ENCODE results near the gene ANKFN1.

ANKFN1 gene

DNA sequence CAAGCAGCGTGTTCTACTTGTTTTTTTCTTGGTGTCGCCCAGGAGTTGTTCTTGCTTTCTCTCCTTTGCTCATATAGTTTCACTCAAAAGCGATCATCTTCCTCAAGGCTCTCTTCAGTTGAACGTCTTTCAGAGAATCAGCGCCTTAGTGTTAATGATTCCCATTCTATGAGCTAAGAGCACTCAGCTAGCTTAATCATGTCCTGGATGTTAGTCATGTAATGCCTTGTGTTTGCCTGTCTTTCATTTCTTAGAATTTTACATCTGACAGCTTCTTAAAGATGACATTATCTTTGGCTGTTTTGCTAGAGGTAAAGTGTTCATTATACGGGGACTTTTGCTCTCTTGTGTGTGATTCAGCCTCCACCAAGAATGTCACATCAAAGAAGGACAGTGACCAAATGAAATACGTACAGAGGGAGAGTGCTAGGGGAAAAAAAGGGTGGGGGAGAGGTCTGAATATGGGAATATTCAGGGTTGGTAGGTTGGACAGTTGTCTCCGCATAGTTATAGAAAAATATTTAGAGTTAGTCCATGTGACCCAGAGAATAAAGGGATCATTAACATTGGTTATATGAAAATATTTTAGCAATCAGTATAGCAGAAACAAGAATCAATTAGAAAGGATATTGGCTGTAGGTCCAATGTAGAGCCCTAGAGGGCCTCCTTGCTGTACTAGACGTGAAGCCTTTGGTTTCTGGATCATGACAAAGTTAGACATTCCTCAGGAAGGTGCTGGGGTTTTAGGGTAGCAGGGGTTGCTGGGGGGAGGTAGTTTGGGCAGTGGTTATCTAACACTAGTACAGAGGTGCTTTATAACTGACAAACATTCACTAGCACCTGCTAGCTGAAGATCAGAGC, 31.9 kb upstream of the ANKFN1 start:
- no CpG with 5 or more reads among the region's 9 CpGs for WGBS (ENCODE audit: insufficient coverage, insufficient read length)
- Histone ChIP-seq H3K4me1 (ENCODE audit: control insufficient read depth, insufficient read depth, low read length) (no peaks in the 10 kb centered on the region), H3K27me3 (ENCODE audit: control insufficient read depth, insufficient read depth, low read length) (no peaks in the 10 kb centered on the region), H3K4me3 (ENCODE audit: low read length) (no peak overlapping the region), H3K9me3 (ENCODE audit: control insufficient read depth, insufficient read depth, low read length) (no peaks in the 10 kb centered on the region), H3K27ac (ENCODE audit: low read length) (no peak overlapping the region), H3K36me3 (ENCODE audit: control insufficient read depth, insufficient read depth, low read length) (no peaks in the 10 kb centered on the region)
- DNase-seq (ENCODE audit: low read depth, low spot score): no peak

DNA sequence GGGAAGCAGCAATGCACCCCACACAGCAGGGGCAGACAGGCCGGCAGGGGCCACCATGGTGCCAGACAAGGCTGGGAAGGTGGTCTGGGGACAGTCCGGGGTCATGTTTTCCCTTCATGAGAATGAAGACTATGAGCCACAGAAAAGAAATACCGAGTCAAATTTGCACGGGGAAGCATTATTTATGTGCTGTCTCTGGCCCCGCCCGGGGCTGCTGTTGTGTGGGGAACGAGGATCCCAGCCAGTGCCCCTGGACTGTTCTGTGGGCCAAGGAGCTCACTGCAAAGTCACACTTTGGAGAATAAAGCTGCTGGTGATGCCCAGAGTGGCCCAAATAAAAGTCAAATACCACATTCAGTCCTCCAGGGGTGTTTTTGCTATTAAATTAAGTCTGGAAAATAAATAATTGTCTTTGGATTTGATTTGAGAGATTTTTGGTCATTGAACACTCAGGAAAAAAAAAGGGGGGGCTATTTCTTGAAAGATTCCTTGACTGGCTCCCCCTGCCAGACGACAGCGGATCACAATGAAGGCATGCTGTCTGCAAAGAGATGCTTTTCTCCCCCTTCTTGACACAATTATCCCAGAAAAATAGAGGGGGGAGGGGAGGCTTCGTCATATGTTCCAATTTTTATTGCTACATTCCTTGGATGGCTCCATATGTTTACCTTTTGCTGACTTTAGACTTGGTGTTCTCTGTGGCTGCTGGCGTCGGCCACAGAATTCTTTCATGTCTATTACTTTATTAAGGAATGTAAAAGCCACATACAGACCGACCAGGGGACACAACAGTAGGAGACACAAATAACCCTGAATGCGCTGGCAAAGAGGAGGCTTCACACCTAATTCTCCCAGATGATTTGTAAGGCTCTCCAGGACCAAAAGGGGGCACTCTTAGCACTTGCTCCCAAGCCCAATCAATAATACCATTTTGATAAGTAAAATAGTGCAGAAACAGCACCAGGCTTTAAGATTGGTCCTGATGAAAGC, 27.1 kb upstream of the ANKFN1 start:
- Histone ChIP-seq H3K27me3 (ENCODE audit: control insufficient read depth, insufficient read depth, low read length) (no peaks in the 10 kb centered on the region), H3K4me3 (ENCODE audit: low read length) (no peak overlapping the region), H3K36me3 (ENCODE audit: control insufficient read depth, insufficient read depth, low read length) (no peaks in the 10 kb centered on the region), H3K27ac (ENCODE audit: low read length) (no peak overlapping the region), H3K4me1 (ENCODE audit: control insufficient read depth, insufficient read depth, low read length) (no peaks in the 10 kb centered on the region), H3K9me3 (ENCODE audit: control insufficient read depth, insufficient read depth, low read length) (no peaks in the 10 kb centered on the region)
- DNase-seq (ENCODE audit: low read depth, low spot score): peak; percentile 31
- WGBS (ENCODE audit: insufficient coverage, insufficient read length): no CpG with 5 or more reads among the region's 14 CpGs

DNA sequence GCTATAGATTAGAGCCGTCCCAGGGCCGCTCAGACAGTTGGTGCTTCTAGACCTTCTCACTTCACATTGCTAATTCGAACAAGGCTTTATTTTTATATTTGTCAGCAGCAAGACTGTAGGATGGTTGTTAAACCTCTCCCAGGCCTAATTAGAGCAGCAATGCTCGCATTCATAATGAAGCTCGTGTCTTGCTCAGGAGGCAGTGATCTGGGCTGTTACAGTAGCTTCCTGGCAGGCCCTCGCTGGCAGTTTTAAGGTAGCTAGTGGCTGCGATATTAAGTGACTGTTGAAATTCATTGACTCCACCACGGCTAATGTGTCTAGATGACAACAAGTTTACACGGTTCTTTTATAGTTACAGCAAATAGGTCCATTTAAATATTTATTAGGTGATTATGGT, 23.2 kb upstream of the ANKFN1 start:
- Histone ChIP-seq H3K9me3 (ENCODE audit: control insufficient read depth, insufficient read depth, low read length) (no peaks in the 10 kb centered on the region), H3K4me1 (ENCODE audit: control insufficient read depth, insufficient read depth, low read length) (no peaks in the 10 kb centered on the region), H3K4me3 (ENCODE audit: low read length) (no peak overlapping the region), H3K27ac (ENCODE audit: low read length) (no peak overlapping the region), H3K27me3 (ENCODE audit: control insufficient read depth, insufficient read depth, low read length) (no peaks in the 10 kb centered on the region), H3K36me3 (ENCODE audit: control insufficient read depth, insufficient read depth, low read length) (no peaks in the 10 kb centered on the region)
- no CpG with 5 or more reads among the region's 9 CpGs for WGBS (ENCODE audit: insufficient coverage, insufficient read length)
- DNase-seq (ENCODE audit: low read depth, low spot score): no peak

DNA sequence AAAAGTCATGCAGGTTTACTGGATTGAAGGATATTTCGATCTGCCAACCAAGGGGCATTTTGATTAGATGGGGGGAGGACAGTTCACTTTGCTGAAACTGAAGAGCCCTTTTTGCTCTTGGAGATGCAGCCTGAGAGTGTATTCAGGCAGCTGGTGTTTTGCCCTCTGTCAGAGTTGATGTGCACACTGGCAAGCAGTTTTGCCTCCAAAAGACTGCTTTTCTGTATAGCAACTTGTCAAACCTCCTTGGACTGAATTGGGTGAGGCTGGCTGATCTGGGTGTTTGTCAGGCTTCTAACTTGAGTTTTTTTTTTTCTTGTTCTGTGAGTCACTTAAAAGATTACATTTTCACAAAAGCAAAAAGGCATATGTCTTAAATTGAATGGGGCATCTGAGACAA, 22.6 kb upstream of the ANKFN1 start:
- Histone ChIP-seq H3K4me1 (ENCODE audit: control insufficient read depth, insufficient read depth, low read length) (no peaks in the 10 kb centered on the region), H3K4me3 (ENCODE audit: low read length) (no peak overlapping the region), H3K9me3 (ENCODE audit: control insufficient read depth, insufficient read depth, low read length) (no peaks in the 10 kb centered on the region), H3K36me3 (ENCODE audit: control insufficient read depth, insufficient read depth, low read length) (no peaks in the 10 kb centered on the region), H3K27ac (ENCODE audit: low read length) (no peak overlapping the region), H3K27me3 (ENCODE audit: control insufficient read depth, insufficient read depth, low read length) (no peaks in the 10 kb centered on the region)
- no peak for DNase-seq (ENCODE audit: low read depth, low spot score)
- WGBS (ENCODE audit: insufficient coverage, insufficient read length): no CpG with 5 or more reads among the region's 1 CpG

DNA sequence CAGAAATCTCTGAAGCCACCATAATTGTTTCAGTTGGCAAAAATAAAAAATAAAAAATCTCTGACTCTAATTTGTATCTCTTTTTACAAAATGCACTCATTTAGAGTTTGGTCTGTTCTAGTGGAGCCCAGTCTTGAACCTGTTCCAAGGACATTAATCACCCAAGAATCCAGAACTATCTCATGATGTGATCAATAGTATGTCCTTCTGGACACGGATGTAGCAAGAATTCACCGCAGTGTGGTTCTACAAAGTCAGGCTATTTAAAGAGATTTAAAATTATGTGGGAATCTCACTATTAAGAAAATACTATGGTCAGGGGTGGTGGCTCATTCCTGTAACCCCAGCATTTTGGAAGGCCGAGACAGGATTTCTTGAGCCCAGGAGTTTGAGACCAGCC, 21.8 kb upstream of the ANKFN1 start:
- no CpG with 5 or more reads among the region's 3 CpGs for WGBS (ENCODE audit: insufficient coverage, insufficient read length)
- DNase-seq (ENCODE audit: low read depth, low spot score): no peak

DNA sequence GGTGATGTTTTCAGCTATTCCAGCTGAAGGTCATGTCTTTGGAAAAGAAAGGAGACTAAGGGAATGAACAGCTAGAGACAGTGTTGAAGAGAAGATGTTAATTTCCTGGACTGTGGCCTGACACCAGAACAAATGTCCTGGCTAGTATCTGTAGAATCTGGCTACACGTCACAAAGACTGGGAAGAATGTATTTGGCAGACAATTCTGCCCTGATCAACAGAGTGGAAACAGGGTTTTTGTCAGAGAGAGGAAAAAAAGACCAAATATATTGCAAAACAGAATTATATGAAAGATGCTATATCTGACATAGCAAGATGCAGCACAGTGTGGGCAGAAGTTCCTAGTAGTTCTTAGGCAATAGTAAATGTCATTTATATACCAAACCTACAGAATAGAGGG, 17.0 kb upstream of the ANKFN1 start:
- DNase-seq (ENCODE audit: low read depth, low spot score): no peak

More for the DNA sequence above, 21.8 kb upstream of the ANKFN1 start:
- H3K9me3 ChIP-seq (ENCODE audit: control insufficient read depth, insufficient read depth, low read length): no peaks in the 10 kb centered on the region
- H3K27ac ChIP-seq (ENCODE audit: low read length): no peak overlapping the region
- no peaks in the 10 kb centered on the region for H3K4me1 ChIP-seq (ENCODE audit: control insufficient read depth, insufficient read depth, low read length)
- no peaks in the 10 kb centered on the region for H3K27me3 ChIP-seq (ENCODE audit: control insufficient read depth, insufficient read depth, low read length)
- no peaks in the 10 kb centered on the region for H3K36me3 ChIP-seq (ENCODE audit: control insufficient read depth, insufficient read depth, low read length)
- H3K4me3 ChIP-seq (ENCODE audit: low read length): no peak overlapping the region

DNA sequence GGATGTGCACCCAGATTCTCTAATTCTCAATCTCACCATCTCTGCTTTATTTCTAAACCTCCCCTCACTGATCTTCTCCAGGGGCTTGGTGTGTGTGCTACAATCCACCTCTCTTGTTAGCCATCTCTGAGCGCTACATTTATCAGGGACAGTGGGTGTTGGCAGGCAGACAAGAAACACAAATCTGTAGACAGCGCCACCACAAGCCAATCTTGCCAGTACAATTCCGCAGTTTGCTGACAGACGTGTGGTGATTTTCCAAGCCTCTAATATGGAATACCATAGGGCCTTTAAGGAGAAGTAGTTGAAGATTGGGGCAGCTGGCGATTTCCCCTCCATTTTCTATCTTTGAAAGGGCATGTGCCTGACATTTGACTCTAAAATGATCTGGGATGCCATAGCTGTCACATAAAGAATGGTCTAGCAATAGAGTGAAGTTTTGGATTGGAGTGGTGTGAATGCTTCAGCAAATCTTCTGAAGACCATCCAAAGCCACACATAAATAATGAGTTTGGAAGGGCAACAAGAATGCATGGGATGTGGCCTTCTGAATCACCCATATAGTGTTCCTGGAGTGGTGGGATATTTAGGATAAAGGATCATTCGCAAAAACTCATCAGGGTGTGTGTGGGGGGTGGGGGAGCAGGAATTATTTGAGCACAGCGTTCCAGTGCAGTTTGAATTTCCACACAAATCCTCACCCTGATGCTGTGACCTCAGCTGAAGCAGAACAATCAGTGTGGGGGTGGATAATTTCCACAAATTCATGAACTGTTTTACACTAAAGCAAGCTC, 12.0 kb upstream of the ANKFN1 start:
- DNase-seq (ENCODE audit: low read depth, low spot score): no peak
- Histone ChIP-seq H3K27me3 (ENCODE audit: control insufficient read depth, insufficient read depth, low read length) (no peaks in the 10 kb centered on the region), H3K9me3 (ENCODE audit: control insufficient read depth, insufficient read depth, low read length) (no peaks in the 10 kb centered on the region), H3K4me1 (ENCODE audit: control insufficient read depth, insufficient read depth, low read length) (no peaks in the 10 kb centered on the region), H3K27ac (ENCODE audit: low read length) (no peak overlapping the region), H3K36me3 (ENCODE audit: control insufficient read depth, insufficient read depth, low read length) (no peaks in the 10 kb centered on the region), H3K4me3 (ENCODE audit: low read length) (no peak overlapping the region)
- WGBS (ENCODE audit: insufficient coverage, insufficient read length): no CpG with 5 or more reads among the region's 7 CpGs

More for the DNA sequence above, 17.0 kb upstream of the ANKFN1 start:
- no peaks in the 10 kb centered on the region for H3K36me3 ChIP-seq (ENCODE audit: control insufficient read depth, insufficient read depth, low read length)
- no peaks in the 10 kb centered on the region for H3K9me3 ChIP-seq (ENCODE audit: control insufficient read depth, insufficient read depth, low read length)
- no CpG with 5 or more reads among the region's 1 CpG for WGBS (ENCODE audit: insufficient coverage, insufficient read length)
- no peaks in the 10 kb centered on the region for H3K27me3 ChIP-seq (ENCODE audit: control insufficient read depth, insufficient read depth, low read length)
- H3K4me3 ChIP-seq (ENCODE audit: low read length): no peak overlapping the region
- no peaks in the 10 kb centered on the region for H3K4me1 ChIP-seq (ENCODE audit: control insufficient read depth, insufficient read depth, low read length)
- H3K27ac ChIP-seq (ENCODE audit: low read length): no peak overlapping the region

DNA sequence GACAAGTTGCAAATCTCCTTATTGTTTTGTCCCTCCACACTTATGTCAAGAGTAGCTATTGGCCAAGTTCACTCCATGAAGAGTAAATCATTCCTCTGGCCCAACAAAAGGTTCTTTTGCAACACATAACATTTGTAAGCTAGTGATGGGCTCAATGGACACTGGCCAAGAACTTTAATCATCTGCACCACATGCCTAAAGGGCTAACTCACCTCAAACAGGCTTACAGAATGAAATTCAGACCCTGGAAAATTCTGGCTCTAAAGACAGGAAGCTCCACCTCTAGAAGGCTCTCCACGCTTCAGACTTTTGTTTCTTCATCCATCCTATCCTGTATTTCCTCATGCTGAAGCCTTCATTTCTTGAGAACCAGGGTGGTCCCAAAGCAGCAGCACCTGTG, 10.9 kb upstream of the ANKFN1 start:
- H3K9me3 ChIP-seq (ENCODE audit: control insufficient read depth, insufficient read depth, low read length): no peaks in the 10 kb centered on the region
- no peak overlapping the region for H3K4me3 ChIP-seq (ENCODE audit: low read length)
- H3K4me1 ChIP-seq (ENCODE audit: control insufficient read depth, insufficient read depth, low read length): no peaks in the 10 kb centered on the region
- H3K27ac ChIP-seq (ENCODE audit: low read length): no peak overlapping the region
- DNase-seq (ENCODE audit: low read depth, low spot score): no peak
- WGBS (ENCODE audit: insufficient coverage, insufficient read length): no CpG with 5 or more reads among the region's 1 CpG
- no peaks in the 10 kb centered on the region for H3K27me3 ChIP-seq (ENCODE audit: control insufficient read depth, insufficient read depth, low read length)
- no peaks in the 10 kb centered on the region for H3K36me3 ChIP-seq (ENCODE audit: control insufficient read depth, insufficient read depth, low read length)

DNA sequence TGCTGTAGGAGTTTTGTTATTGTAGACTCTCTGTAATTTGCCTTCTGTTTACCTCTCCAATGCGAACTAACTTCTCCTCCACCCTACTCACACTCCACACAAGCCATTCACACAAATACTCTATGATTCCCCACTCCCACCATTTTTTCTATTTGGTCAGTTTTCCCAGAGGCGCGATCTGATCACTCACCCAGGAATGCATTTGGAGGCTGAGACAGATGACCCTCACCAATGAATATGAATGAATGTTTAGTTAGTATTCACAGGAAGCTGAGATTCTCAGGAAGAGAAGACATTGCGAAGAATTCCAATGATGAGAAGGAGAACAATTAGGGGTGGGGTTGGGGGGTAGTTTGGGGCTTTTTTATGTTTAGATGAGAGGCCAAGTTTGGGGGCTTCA, 10.5 kb upstream of the ANKFN1 start:
- WGBS (ENCODE audit: insufficient coverage, insufficient read length): no CpG with 5 or more reads among the region's 4 CpGs
- Histone ChIP-seq H3K27ac (ENCODE audit: low read length) (no peak overlapping the region), H3K4me3 (ENCODE audit: low read length) (no peak overlapping the region)

DNA sequence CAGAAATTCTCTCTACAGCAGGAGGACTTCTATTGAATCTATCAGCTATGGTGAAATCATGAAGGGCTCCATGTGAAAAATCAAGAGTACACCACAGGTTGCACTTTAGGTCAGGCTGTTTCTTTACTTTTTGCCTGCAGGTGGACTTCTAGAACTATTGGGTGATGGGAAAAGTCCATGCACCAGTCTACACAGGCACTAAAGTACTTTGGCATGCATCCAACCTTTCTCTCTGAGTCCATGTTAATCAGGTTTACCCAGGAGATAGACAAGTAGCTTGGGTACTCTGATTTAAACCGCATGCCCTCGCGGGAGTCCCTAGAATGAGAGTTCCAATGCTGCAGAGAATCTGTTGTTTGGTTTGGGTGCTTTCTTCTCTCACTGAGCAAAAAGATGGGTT, 9.1 kb upstream of the ANKFN1 start:
- H3K4me1 ChIP-seq (ENCODE audit: control insufficient read depth, insufficient read depth, low read length): no peaks in the 10 kb centered on the region
- no peaks in the 10 kb centered on the region for H3K9me3 ChIP-seq (ENCODE audit: control insufficient read depth, insufficient read depth, low read length)
- H3K36me3 ChIP-seq (ENCODE audit: control insufficient read depth, insufficient read depth, low read length): no peaks in the 10 kb centered on the region
- H3K27me3 ChIP-seq (ENCODE audit: control insufficient read depth, insufficient read depth, low read length): no peaks in the 10 kb centered on the region
- WGBS (ENCODE audit: insufficient coverage, insufficient read length): no CpG with 5 or more reads among the region's 3 CpGs
- no peak overlapping the region for H3K27ac ChIP-seq (ENCODE audit: low read length)
- H3K4me3 ChIP-seq (ENCODE audit: low read length): no peak overlapping the region
- DNase-seq (ENCODE audit: low read depth, low spot score): no peak

More for the DNA sequence above, 10.5 kb upstream of the ANKFN1 start:
- no peaks in the 10 kb centered on the region for H3K36me3 ChIP-seq (ENCODE audit: control insufficient read depth, insufficient read depth, low read length)
- no peaks in the 10 kb centered on the region for H3K4me1 ChIP-seq (ENCODE audit: control insufficient read depth, insufficient read depth, low read length)
- H3K27me3 ChIP-seq (ENCODE audit: control insufficient read depth, insufficient read depth, low read length): no peaks in the 10 kb centered on the region
- DNase-seq (ENCODE audit: low read depth, low spot score): no peak
- H3K9me3 ChIP-seq (ENCODE audit: control insufficient read depth, insufficient read depth, low read length): no peaks in the 10 kb centered on the region
